ENCODE measurements around the gene LCE2C.
"Not testable (repeated sequence)": the region's sequence is repeated elsewhere in the genome, so short reads cannot be mapped to it uniquely, and the experiment has no call there.

DNA sequence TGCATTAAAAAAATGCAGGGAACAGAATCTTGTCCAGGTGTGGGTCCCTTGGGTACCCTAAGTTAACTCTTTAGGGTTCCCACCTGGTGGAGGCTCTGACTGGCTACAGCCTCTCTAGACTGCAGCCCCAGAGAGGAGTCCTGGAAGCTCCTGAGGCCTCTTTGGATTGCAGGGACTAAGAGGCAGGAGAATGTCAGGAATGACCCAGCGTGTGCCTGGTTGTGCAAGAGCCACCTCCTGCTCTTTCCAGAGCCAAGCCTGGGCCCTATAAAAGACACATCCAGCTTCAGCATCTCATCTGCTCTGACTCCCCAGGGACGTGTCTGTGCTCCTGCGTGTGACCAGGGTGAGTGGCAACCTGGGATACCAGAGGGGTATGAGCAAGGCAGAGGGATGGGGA, at the start of gene LCE2C:
- not testable (repeated sequence) for TF ChIP-seq EP300, CTCF (IDR thresholded peaks at IDR 0.05)

Data from ovary (tissue), 3 donors.